ENCODE results near the gene PEAK1.
A peak's percentile ranks its signal among the peaks of the same experiment; 100 is the strongest.

Gene PEAK1

DNA sequence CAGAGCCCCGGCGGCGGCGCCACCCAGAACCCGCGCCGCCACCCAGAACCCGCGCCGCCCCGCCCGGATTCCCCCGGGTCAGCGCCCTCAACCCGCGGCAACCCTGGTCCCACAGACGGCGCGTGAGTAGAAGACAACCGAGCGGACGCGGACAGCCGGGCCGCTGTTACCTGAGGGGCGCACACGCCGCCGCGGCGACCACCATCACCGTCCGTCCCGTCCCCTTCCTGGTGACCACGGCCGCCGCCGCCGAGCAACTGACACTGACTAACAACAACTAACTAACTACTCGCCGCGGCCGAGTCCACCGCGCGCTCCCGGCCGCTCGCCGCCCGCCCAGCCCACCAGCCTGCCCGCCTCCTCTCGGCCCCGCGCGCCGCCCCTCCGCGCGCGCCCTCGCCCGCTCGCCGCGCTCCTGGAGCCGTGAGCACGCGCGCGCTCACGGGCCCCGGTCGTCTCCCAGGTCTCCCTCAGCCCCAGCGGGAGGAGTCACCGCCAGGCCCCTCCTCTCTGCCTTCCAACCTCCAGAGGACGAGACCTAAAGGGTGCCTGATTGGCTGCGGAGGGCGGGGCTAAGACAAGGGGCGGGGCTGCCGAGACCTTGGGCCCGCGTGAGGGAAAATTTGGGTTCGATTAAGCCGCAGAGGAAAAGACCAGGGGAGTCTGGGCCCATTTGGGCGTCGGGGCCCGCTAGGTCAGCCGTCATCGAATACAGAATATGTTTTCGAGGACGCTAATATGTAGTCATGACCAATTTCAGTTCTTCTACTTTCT is at the start of gene PEAK1:
PEAK1 (minus strand) TSS at position 269 of the 774 bp plus-strand sequence. CDS start 238,178 bp downstream, outside the sequence.
- peaks cover 29% of the 10 kb centered on the region for H3K4me1 ChIP-seq (ENCODE audit: insufficient read depth, low read length)
- peak within 1 kb of the TSS; percentile 86 for H3K9ac ChIP-seq (ENCODE audit: low read length)
- H3K27ac ChIP-seq (ENCODE audit: low read depth, low read length), result peak within 1 kb of the TSS; percentile 77
- peak within 1 kb of the TSS; percentile 72 to 89 for H3K4me3 ChIP-seq (ENCODE audit: low read depth in 1 of 2, low read length in 2 of 2)
- H3K9me3 ChIP-seq (ENCODE audit: low read length), result no peaks in the 10 kb centered on the region
- no peaks in the 10 kb centered on the region for H3K36me3 ChIP-seq (ENCODE audit: insufficient read depth, low read length)
- no peaks in the 10 kb centered on the region for H3K27me3 ChIP-seq (ENCODE audit: control insufficient read depth in 1 of 2, insufficient read depth in 2 of 2, low read length in 2 of 2)

- Histone ChIP-seq H3K27me3 (ENCODE audit: control insufficient read depth in 1 of 2, insufficient read depth in 2 of 2, low read length in 2 of 2) (no peaks in the 10 kb centered on the region), H3K9ac (ENCODE audit: low read length) (no peak overlapping the region), H3K4me3 (ENCODE audit: low read depth in 1 of 2, low read length in 2 of 2) (no peak overlapping the region), H3K27ac (ENCODE audit: low read depth, low read length) (no peak overlapping the region), H3K4me1 (ENCODE audit: insufficient read depth, low read length) (no peaks in the 10 kb centered on the region), H3K9me3 (ENCODE audit: low read length) (no peaks in the 10 kb centered on the region), H3K36me3 (ENCODE audit: insufficient read depth, low read length) (peaks cover 39% of the 10 kb centered on the region)
These were observed 49.0 kb upstream of the PEAK1 start for GRCh38 chr15:77468896-77469295.

- no peak overlapping the region for H3K4me3 ChIP-seq (ENCODE audit: low read depth in 1 of 2, low read length in 2 of 2)
- no peak overlapping the region for H3K9ac ChIP-seq (ENCODE audit: low read length)
- no peaks in the 10 kb centered on the region for H3K4me1 ChIP-seq (ENCODE audit: insufficient read depth, low read length)
- H3K27ac ChIP-seq (ENCODE audit: low read depth, low read length), result no peak overlapping the region
- H3K27me3 ChIP-seq (ENCODE audit: control insufficient read depth in 1 of 2, insufficient read depth in 2 of 2, low read length in 2 of 2), result no peaks in the 10 kb centered on the region
- H3K9me3 ChIP-seq (ENCODE audit: low read length), result no peaks in the 10 kb centered on the region
- peaks cover 27% of the 10 kb centered on the region for H3K36me3 ChIP-seq (ENCODE audit: insufficient read depth, low read length)
These were observed 46.6 kb upstream of the PEAK1 start for GRCh38 chr15:77466521-77466920.

- no peak overlapping the region for H3K27ac ChIP-seq (ENCODE audit: low read depth, low read length)
- peaks cover 26% of the 10 kb centered on the region for H3K36me3 ChIP-seq (ENCODE audit: insufficient read depth, low read length)
- no peaks in the 10 kb centered on the region for H3K9me3 ChIP-seq (ENCODE audit: low read length)
- no peak overlapping the region for H3K4me3 ChIP-seq (ENCODE audit: low read depth in 1 of 2, low read length in 2 of 2)
- no peaks in the 10 kb centered on the region for H3K27me3 ChIP-seq (ENCODE audit: control insufficient read depth in 1 of 2, insufficient read depth in 2 of 2, low read length in 2 of 2)
- H3K4me1 ChIP-seq (ENCODE audit: insufficient read depth, low read length), result no peaks in the 10 kb centered on the region
- H3K9ac ChIP-seq (ENCODE audit: low read length), result no peak overlapping the region
These were observed 44.4 kb upstream of the PEAK1 start for GRCh38 chr15:77464129-77464865.

DNA sequence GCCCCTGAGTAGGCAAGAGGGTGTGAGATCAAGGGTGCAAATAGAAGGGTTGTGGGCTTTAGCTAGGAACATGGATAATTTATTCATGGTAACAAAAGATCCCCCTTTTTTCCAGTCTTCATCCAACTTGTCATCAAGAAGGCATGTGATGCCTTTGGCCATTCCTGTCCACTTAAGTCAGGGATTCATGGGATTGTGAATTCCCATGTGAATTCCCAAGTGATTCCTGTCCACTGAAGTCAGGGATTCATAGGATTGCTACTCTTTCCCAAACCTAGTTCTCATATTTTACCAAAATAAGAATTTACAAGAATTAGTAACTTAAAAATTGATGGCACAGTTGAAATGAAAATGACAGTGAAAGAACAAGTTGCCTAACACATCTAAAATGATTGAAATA is 41.6 kb upstream of the PEAK1 start:
- Histone ChIP-seq H3K36me3 (ENCODE audit: insufficient read depth, low read length) (peaks cover 23% of the 10 kb centered on the region), H3K9ac (ENCODE audit: low read length) (no peak overlapping the region), H3K4me3 (ENCODE audit: low read depth in 1 of 2, low read length in 2 of 2) (no peak overlapping the region), H3K4me1 (ENCODE audit: insufficient read depth, low read length) (peaks cover 12% of the 10 kb centered on the region), H3K9me3 (ENCODE audit: low read length) (no peaks in the 10 kb centered on the region), H3K27me3 (ENCODE audit: control insufficient read depth in 1 of 2, insufficient read depth in 2 of 2, low read length in 2 of 2) (no peaks in the 10 kb centered on the region), H3K27ac (ENCODE audit: low read depth, low read length) (no peak overlapping the region)

- Histone ChIP-seq H3K9ac (ENCODE audit: low read length) (no peak overlapping the region), H3K36me3 (ENCODE audit: insufficient read depth, low read length) (peaks cover 13% of the 10 kb centered on the region), H3K4me3 (ENCODE audit: low read depth in 1 of 2, low read length in 2 of 2) (no peak overlapping the region), H3K27ac (ENCODE audit: low read depth, low read length) (no peak overlapping the region), H3K27me3 (ENCODE audit: control insufficient read depth in 1 of 2, insufficient read depth in 2 of 2, low read length in 2 of 2) (no peaks in the 10 kb centered on the region), H3K9me3 (ENCODE audit: low read length) (no peaks in the 10 kb centered on the region), H3K4me1 (ENCODE audit: insufficient read depth, low read length) (peaks cover 24% of the 10 kb centered on the region)
These were observed 39.1 kb upstream of the PEAK1 start for GRCh38 chr15:77459031-77459430.

DNA sequence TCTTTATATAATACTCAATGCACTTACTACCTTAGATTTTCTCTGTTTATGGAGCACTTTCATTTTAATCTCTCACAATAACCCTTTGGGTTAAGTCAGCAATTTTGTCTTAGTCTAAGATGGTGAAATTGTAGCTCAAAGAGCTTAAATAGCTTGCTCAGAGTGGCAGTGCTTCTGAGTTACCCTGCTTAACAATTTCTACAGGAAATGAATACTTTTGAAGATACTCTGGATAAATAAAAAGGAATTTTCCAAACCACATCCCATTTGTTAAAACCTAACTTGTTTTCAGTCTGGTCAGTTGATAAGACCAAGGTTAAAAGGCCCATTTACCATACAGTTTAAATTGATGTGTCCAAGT is 38.0 kb upstream of the PEAK1 start:
- Histone ChIP-seq H3K36me3 (ENCODE audit: insufficient read depth, low read length) (peaks cover 8% of the 10 kb centered on the region), H3K4me1 (ENCODE audit: insufficient read depth, low read length) (peaks cover 24% of the 10 kb centered on the region), H3K27me3 (ENCODE audit: control insufficient read depth in 1 of 2, insufficient read depth in 2 of 2, low read length in 2 of 2) (no peaks in the 10 kb centered on the region), H3K4me3 (ENCODE audit: low read depth in 1 of 2, low read length in 2 of 2) (no peak overlapping the region), H3K27ac (ENCODE audit: low read depth, low read length) (no peak overlapping the region), H3K9ac (ENCODE audit: low read length) (no peak overlapping the region), H3K9me3 (ENCODE audit: low read length) (no peaks in the 10 kb centered on the region)

DNA sequence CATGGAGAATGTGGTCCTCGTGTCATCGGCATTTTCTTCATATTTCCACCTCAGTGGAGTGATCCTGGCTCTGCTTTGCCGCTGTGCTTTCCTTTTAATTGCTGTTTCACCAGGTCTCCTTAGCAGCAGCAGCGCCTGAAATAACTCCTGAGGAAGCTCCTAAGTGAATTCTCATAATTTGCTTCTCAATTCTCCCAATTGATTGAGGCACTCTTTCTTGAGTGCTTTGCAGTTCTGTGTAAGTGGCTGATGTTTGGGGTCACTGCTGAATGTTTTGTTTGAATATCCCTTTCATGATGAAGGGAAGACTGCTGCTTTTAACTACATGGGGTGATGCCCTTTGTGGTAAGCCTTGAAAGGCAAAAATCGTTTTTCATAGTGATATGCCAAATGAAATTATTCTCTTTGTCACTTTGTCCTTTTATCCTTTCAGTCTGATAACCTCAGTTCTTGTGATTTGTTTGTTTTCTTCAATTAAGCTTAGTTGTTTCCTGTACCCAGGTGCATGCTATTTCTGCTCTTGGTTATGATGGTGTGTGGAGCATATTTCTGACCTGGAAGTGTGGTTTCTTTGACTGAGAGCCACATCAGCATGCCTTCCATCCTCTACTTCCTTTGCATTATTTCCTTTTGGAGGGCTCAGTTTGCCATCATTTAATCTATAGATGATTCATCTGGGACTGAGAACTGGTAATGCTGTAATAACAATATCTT is 37.4 kb upstream of the PEAK1 start:
- H3K27ac ChIP-seq (ENCODE audit: low read depth, low read length), result no peak overlapping the region
- no peaks in the 10 kb centered on the region for H3K9me3 ChIP-seq (ENCODE audit: low read length)
- no peak overlapping the region for H3K9ac ChIP-seq (ENCODE audit: low read length)
- no peaks in the 10 kb centered on the region for H3K27me3 ChIP-seq (ENCODE audit: control insufficient read depth in 1 of 2, insufficient read depth in 2 of 2, low read length in 2 of 2)
- peaks cover 8% of the 10 kb centered on the region for H3K36me3 ChIP-seq (ENCODE audit: insufficient read depth, low read length)
- H3K4me3 ChIP-seq (ENCODE audit: low read depth in 1 of 2, low read length in 2 of 2), result no peak overlapping the region
- peaks cover 24% of the 10 kb centered on the region for H3K4me1 ChIP-seq (ENCODE audit: insufficient read depth, low read length)

DNA sequence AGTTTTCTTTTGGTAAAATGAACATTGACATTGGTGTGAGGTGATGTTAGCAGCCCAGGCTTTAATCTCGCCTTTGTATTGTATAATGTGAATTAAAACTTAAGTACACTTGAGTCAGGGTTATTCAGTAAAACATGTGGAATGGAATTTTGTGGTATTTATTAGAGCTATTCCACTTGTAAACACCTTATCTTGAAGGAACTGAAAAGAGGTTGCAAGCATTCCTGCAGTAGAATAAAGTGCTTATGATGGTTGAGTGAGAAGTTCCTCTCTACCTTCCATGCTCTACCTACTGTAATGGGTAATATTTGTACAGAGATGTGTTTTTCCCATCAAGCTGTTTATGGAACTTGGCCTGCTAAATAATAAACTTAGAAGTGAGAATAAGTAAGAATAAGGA is 36.8 kb upstream of the PEAK1 start:
- no peaks in the 10 kb centered on the region for H3K9me3 ChIP-seq (ENCODE audit: low read length)
- peaks cover 8% of the 10 kb centered on the region for H3K36me3 ChIP-seq (ENCODE audit: insufficient read depth, low read length)
- H3K4me3 ChIP-seq (ENCODE audit: low read depth in 1 of 2, low read length in 2 of 2), result no peak overlapping the region
- no peaks in the 10 kb centered on the region for H3K27me3 ChIP-seq (ENCODE audit: control insufficient read depth in 1 of 2, insufficient read depth in 2 of 2, low read length in 2 of 2)
- no peak overlapping the region for H3K27ac ChIP-seq (ENCODE audit: low read depth, low read length)
- no peak overlapping the region for H3K9ac ChIP-seq (ENCODE audit: low read length)
- peaks cover 24% of the 10 kb centered on the region for H3K4me1 ChIP-seq (ENCODE audit: insufficient read depth, low read length)

DNA sequence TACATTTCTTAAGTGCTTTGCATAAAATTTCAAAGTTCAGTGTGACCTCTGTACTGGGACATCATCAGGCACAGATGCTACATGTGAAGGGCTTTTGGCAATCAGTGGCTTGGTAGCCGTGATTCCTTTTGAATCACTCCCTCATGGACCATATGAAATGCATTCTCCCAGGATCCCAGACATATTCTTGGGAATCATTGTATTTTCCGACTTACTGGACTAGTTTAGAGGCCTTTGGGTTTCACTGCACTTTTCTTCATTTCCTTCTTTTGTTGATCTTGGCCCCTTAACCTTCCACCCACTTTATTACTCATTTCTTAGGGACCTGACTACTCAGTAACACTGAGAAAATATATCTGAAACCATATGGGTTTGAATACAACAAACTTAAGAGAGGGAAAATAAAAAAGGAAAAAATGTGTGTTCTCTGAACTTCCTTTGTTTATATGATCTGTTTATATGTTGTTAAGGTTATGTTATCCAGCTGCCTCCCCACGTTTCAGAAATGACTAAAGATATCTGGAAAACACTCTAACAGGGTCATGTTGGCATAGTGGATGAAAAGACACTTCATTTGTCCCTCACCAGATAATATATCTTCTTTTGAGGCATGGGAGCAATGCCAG is 35.9 kb upstream of the PEAK1 start:
- no peak overlapping the region for H3K27ac ChIP-seq (ENCODE audit: low read depth, low read length)
- H3K9ac ChIP-seq (ENCODE audit: low read length), result no peak overlapping the region
- peaks cover 8% of the 10 kb centered on the region for H3K36me3 ChIP-seq (ENCODE audit: insufficient read depth, low read length)
- H3K27me3 ChIP-seq (ENCODE audit: control insufficient read depth in 1 of 2, insufficient read depth in 2 of 2, low read length in 2 of 2), result no peaks in the 10 kb centered on the region
- no peak overlapping the region for H3K4me3 ChIP-seq (ENCODE audit: low read depth in 1 of 2, low read length in 2 of 2)
- H3K9me3 ChIP-seq (ENCODE audit: low read length), result no peaks in the 10 kb centered on the region
- H3K4me1 ChIP-seq (ENCODE audit: insufficient read depth, low read length), result peaks cover 24% of the 10 kb centered on the region

- no peaks in the 10 kb centered on the region for H3K27me3 ChIP-seq (ENCODE audit: control insufficient read depth in 1 of 2, insufficient read depth in 2 of 2, low read length in 2 of 2)
- no peak overlapping the region for H3K9ac ChIP-seq (ENCODE audit: low read length)
- peaks cover 24% of the 10 kb centered on the region for H3K4me1 ChIP-seq (ENCODE audit: insufficient read depth, low read length)
- no peaks in the 10 kb centered on the region for H3K9me3 ChIP-seq (ENCODE audit: low read length)
- no peak overlapping the region for H3K4me3 ChIP-seq (ENCODE audit: low read depth in 1 of 2, low read length in 2 of 2)
- H3K27ac ChIP-seq (ENCODE audit: low read depth, low read length), result no peak overlapping the region
- peaks cover 8% of the 10 kb centered on the region for H3K36me3 ChIP-seq (ENCODE audit: insufficient read depth, low read length)
These were observed 35.0 kb upstream of the PEAK1 start for GRCh38 chr15:77454951-77455350.
